ENCODE data around the gene FANK1.

FANK1 gene

GRCh38 chr10:125859128-125859817 lies 37.1 kb upstream of the FANK1 start:
- no peak for ATAC-seq
- TF ChIP-seq ZNF8 (CRISPR knock-in tag; IDR thresholded peaks at IDR 0.05): no peak
- no peak for TF ChIP-seq ZNF70 (CRISPR knock-in tag; IDR thresholded peaks at IDR 0.05)
- TF ChIP-seq ZFP30 (CRISPR knock-in tag; IDR thresholded peaks at IDR 0.05): no peak
- no peak for TF ChIP-seq GLIS3 (CRISPR knock-in tag; IDR thresholded peaks at IDR 0.05)
- TF ChIP-seq ARNTL (CRISPR knock-in tag; IDR thresholded peaks at IDR 0.05; ENCODE audit: borderline replicate concordance, low read depth): no peak
- no peak for TF ChIP-seq RARB (CRISPR knock-in tag; IDR thresholded peaks at IDR 0.05)
- TF ChIP-seq BACH2 (CRISPR knock-in tag; IDR thresholded peaks at IDR 0.05; ENCODE audit: borderline replicate concordance): no peak
- no peak for TF ChIP-seq ESRRG (CRISPR knock-in tag; IDR thresholded peaks at IDR 0.05)
- TF ChIP-seq ZC3H10 (CRISPR knock-in tag; IDR thresholded peaks at IDR 0.05): no peak
- TF ChIP-seq TOX (CRISPR knock-in tag; IDR thresholded peaks at IDR 0.05; ENCODE audit: borderline replicate concordance): no peak
- no peak for TF ChIP-seq PATZ1 (CRISPR knock-in tag; IDR thresholded peaks at IDR 0.05; ENCODE audit: borderline replicate concordance)
- TF ChIP-seq CSRNP3 (CRISPR knock-in tag; IDR thresholded peaks at IDR 0.05): no peak
- TF ChIP-seq CREB5 (CRISPR knock-in tag; IDR thresholded peaks at IDR 0.05; ENCODE audit: low read depth): no peak
- no peak for TF ChIP-seq TCF4 (CRISPR knock-in tag; IDR thresholded peaks at IDR 0.05; ENCODE audit: borderline replicate concordance)
- no peak for TF ChIP-seq POU6F1 (CRISPR knock-in tag; IDR thresholded peaks at IDR 0.05; ENCODE audit: borderline replicate concordance, low read depth)
- no peak for TF ChIP-seq PPARA (CRISPR knock-in tag; IDR thresholded peaks at IDR 0.05; ENCODE audit: borderline replicate concordance)
- TF ChIP-seq TSHZ2 (CRISPR knock-in tag; IDR thresholded peaks at IDR 0.05): no peak
- TF ChIP-seq SNAI2 (CRISPR knock-in tag; IDR thresholded peaks at IDR 0.05): no peak
- TF ChIP-seq OSR1 (CRISPR knock-in tag; IDR thresholded peaks at IDR 0.05): no peak
- no peak for TF ChIP-seq ZNF565 (CRISPR knock-in tag; conservative IDR thresholded peaks at IDR 0.05; ENCODE audit: low read depth)

- no peak for ATAC-seq
- TF ChIP-seq ZNF565 (CRISPR knock-in tag; conservative IDR thresholded peaks at IDR 0.05; ENCODE audit: low read depth): no peak
- TF ChIP-seq CSDC2 (CRISPR knock-in tag; IDR thresholded peaks at IDR 0.05): no peak
- TF ChIP-seq ISL1 (CRISPR knock-in tag; IDR thresholded peaks at IDR 0.05): no peak
- TF ChIP-seq TCF4 (CRISPR knock-in tag; IDR thresholded peaks at IDR 0.05; ENCODE audit: borderline replicate concordance): no peak
- TF ChIP-seq SNAI2 (CRISPR knock-in tag; IDR thresholded peaks at IDR 0.05): no peak
- TF ChIP-seq ZFP30 (CRISPR knock-in tag; IDR thresholded peaks at IDR 0.05): no peak
- TF ChIP-seq POU6F1 (CRISPR knock-in tag; IDR thresholded peaks at IDR 0.05; ENCODE audit: borderline replicate concordance, low read depth): no peak
- TF ChIP-seq TOX (CRISPR knock-in tag; IDR thresholded peaks at IDR 0.05; ENCODE audit: borderline replicate concordance): no peak
- TF ChIP-seq ZC3H10 (CRISPR knock-in tag; IDR thresholded peaks at IDR 0.05): no peak
- no peak for TF ChIP-seq PATZ1 (CRISPR knock-in tag; IDR thresholded peaks at IDR 0.05; ENCODE audit: borderline replicate concordance)
- TF ChIP-seq ARNTL (CRISPR knock-in tag; IDR thresholded peaks at IDR 0.05; ENCODE audit: borderline replicate concordance, low read depth): no peak
- TF ChIP-seq GLIS3 (CRISPR knock-in tag; IDR thresholded peaks at IDR 0.05): no peak
- no peak for TF ChIP-seq BACH2 (CRISPR knock-in tag; IDR thresholded peaks at IDR 0.05; ENCODE audit: borderline replicate concordance)
- TF ChIP-seq OSR1 (CRISPR knock-in tag; IDR thresholded peaks at IDR 0.05): no peak
- no peak for TF ChIP-seq PPARA (CRISPR knock-in tag; IDR thresholded peaks at IDR 0.05; ENCODE audit: borderline replicate concordance)
- no peak for TF ChIP-seq ESRRG (CRISPR knock-in tag; IDR thresholded peaks at IDR 0.05)
- TF ChIP-seq CSRNP3 (CRISPR knock-in tag; IDR thresholded peaks at IDR 0.05): no peak
- no peak for TF ChIP-seq ZFP3 (CRISPR knock-in tag; IDR thresholded peaks at IDR 0.05)
These were observed 31.2 kb upstream of the FANK1 start for GRCh38 chr10:125865120-125865519.

All from SK-N-SH treated with all-trans-retinoic acid at 6 μM for 48 hours (cell line).